OCI-LY3 (cell line): ENCODE results near the gene LARGE1.

Experiments used
- H2AFZ ChIP-seq: fragments of 200-600, 300-600 bp; shearing (Covaris generic); 2 replicates; pipeline ENCODE4 v1.6.0; 2014; ENCODE audit warnings: antibody characterized with exemption, low read depth, low read length
- H3K27ac ChIP-seq: fragments of 200-600, 300-600 bp; sonication (generic); 2 replicates; pipeline ENCODE4 v1.5.1; 2014; ENCODE audit warnings: mild to moderate bottlenecking, low read length, moderate library complexity, mixed read lengths
- H3K27me3 ChIP-seq: fragments of 200-600, 300-600 bp; sonication (generic); 2 replicates; pipeline ENCODE4 v1.6.1; 2014; ENCODE audit warnings: low read depth, low read length, mixed read lengths
- H3K36me3 ChIP-seq: fragments of 200-600, 300-600 bp; sonication (generic); replicated peaks from 2 replicates; pipeline ENCODE3; 2014; ENCODE audit warnings: low read depth, low read length, mixed read lengths
- H3K4me1 ChIP-seq: fragments of 300-600, 200-600 bp; sonication (generic); 2 replicates; pipeline ENCODE4 v1.6.1; 2014; ENCODE audit warnings: low read length, mixed read lengths
- H3K4me2 ChIP-seq: fragments of 200-600, 300-600 bp; sonication (generic); 2 replicates; pipeline ENCODE4 v1.6.1; 2014; ENCODE audit warnings: low read length, mixed read lengths
- H3K4me3 ChIP-seq: fragments of 300-600, 200-600 bp; sonication (generic); 2 replicates; pipeline ENCODE4 v1.5.1; 2014; ENCODE audit warnings: antibody characterized with exemption, mild to moderate bottlenecking, low read length, moderate library complexity
- H3K79me2 ChIP-seq: fragments of 300-600, 200-600 bp; shearing (Covaris generic); 2 replicates; pipeline ENCODE4 v1.6.1; 2014; ENCODE audit warnings: mild to moderate bottlenecking, low read length, mixed read lengths
- H3K9ac ChIP-seq: fragments of 300-600, 200-600 bp; shearing (Covaris generic); 2 replicates; pipeline ENCODE4 v1.6.0; 2014; ENCODE audit warnings: mild to moderate bottlenecking, low read length, moderate library complexity
- H3K9me3 ChIP-seq: fragments of 200-600, 300-600 bp; shearing (Covaris generic); 2 replicates; pipeline ENCODE4 v1.6.1; 2014; ENCODE audit warnings: low read length, mixed read lengths; ENCODE audit not compliant: insufficient read depth
- H4K20me1 ChIP-seq: fragments of 200-600, 300-600 bp; sonication (generic); 2 replicates; pipeline ENCODE4 v1.6.1; 2016; ENCODE audit warnings: low read length, mixed read lengths; ENCODE audit not compliant: insufficient read depth
- EZH2phosphoT487 ChIP-seq: fragments of 200-600 bp; shearing (Covaris generic); IDR thresholded peaks from 2 replicates; pipeline ENCODE4 v1.6.1; 2018; ENCODE audit warnings: antibody characterized with exemption, mixed run types, low read depth
- TF ChIP-seq, protein P1 (sequence below): fragments of 200-600, 300-600 bp; sonication (generic); IDR thresholded peaks from 2 replicates; pipeline ENCODE4 v1.5.1; 2014; ENCODE audit warnings: antibody characterized with exemption, low read length, low read depth

The LARGE1 gene

DNA sequence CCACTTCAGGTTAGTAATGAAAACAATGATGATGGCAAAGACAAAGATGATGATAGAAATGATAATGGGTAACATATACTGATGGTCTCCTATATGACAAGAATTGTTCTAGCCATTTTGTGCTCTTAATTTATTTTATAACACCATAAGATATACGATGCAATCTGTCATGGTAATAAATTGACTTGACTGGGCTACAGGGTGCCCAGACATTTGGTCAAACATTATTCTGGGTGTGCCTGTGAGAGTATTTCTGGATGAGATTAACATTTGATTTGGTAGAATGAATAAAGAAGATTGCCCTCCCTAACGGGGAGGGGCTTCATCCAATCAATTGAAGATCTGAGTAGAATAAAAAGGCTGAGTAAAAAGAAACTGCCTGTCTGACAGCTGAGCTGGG is 237.3 kb downstream of the LARGE1 start:
- peaks cover 7% of the 10 kb centered on the region for H3K79me2 ChIP-seq
- no peaks in the 10 kb centered on the region for H3K9me3 ChIP-seq
- H3K4me3 ChIP-seq: no peak overlapping the region
- H3K9ac ChIP-seq: no peak overlapping the region
- no peak overlapping the region for H2AFZ ChIP-seq
- H3K27ac ChIP-seq: no peak overlapping the region
- peaks cover 24% of the 10 kb centered on the region for H4K20me1 ChIP-seq
- no peaks in the 10 kb centered on the region for H3K27me3 ChIP-seq
- peaks cover 9% of the 10 kb centered on the region for H3K36me3 ChIP-seq
- no peak overlapping the region for H3K4me2 ChIP-seq
- no peak for TF ChIP-seq EZH2phosphoT487
- TF ChIP-seq, protein P1, sequence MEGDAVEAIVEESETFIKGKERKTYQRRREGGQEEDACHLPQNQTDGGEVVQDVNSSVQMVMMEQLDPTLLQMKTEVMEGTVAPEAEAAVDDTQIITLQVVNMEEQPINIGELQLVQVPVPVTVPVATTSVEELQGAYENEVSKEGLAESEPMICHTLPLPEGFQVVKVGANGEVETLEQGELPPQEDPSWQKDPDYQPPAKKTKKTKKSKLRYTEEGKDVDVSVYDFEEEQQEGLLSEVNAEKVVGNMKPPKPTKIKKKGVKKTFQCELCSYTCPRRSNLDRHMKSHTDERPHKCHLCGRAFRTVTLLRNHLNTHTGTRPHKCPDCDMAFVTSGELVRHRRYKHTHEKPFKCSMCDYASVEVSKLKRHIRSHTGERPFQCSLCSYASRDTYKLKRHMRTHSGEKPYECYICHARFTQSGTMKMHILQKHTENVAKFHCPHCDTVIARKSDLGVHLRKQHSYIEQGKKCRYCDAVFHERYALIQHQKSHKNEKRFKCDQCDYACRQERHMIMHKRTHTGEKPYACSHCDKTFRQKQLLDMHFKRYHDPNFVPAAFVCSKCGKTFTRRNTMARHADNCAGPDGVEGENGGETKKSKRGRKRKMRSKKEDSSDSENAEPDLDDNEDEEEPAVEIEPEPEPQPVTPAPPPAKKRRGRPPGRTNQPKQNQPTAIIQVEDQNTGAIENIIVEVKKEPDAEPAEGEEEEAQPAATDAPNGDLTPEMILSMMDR: no peak
- H3K4me1 ChIP-seq: peaks cover 27% of the 10 kb centered on the region

DNA sequence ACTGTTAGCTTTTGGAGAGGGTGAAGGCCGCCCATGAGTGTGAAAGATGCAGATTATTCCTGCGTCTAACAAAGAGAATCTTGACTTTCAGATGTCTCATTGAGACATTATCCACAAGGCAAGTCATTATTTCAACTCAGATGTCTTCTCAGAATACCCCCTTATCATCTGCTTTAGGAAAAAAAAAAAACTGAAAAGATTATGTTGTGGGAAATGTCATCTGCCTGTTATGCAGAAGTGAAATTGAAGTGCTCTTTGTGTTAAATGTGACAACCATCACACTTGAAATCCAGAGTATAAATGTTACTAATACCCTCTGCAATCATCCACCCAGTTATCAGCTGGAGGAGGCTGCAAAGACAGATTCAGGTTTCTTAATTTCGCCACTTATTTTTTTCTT is 239.6 kb downstream of the LARGE1 start:
- Histone ChIP-seq H3K27ac (no peak overlapping the region), H3K4me1 (peaks cover 32% of the 10 kb centered on the region), H3K4me3 (no peak overlapping the region), H3K36me3 (peaks cover 9% of the 10 kb centered on the region), H3K4me2 (peak overlapping the region; percentile 60), H3K27me3 (no peaks in the 10 kb centered on the region), H3K9me3 (no peaks in the 10 kb centered on the region), H3K9ac (no peak overlapping the region), H2AFZ (no peak overlapping the region), H4K20me1 (peaks cover 30% of the 10 kb centered on the region), H3K79me2 (peaks cover 7% of the 10 kb centered on the region)
- TF ChIP-seq, protein P1: no peak
- no peak for TF ChIP-seq EZH2phosphoT487

DNA sequence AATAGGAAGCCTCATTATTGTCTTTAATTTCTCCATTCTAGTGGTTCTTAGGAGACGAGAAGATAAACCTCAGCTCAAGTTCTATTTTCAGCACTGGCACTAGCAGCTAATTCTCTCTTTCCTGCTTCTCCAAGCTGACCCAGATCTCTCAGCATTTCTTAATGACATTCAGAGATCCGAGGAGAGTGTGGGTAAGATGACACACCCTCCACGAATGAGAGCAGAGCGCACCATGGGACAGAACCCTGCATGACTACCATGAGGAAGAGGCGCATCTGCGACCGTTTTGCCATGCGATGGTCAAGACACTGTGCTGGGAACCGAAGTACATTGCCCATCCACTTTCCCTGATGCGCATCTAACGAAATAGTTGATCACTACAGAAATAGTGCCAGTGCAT is 241.8 kb downstream of the LARGE1 start:
- no peaks in the 10 kb centered on the region for H3K9me3 ChIP-seq
- no peak overlapping the region for H3K27ac ChIP-seq
- H3K4me1 ChIP-seq: peaks cover 32% of the 10 kb centered on the region
- no peak for TF ChIP-seq EZH2phosphoT487
- TF ChIP-seq, protein P1: no peak
- no peak overlapping the region for H2AFZ ChIP-seq
- no peak overlapping the region; the same call in 1 of the 2 replicates for H3K4me2 ChIP-seq
- peaks cover 12% of the 10 kb centered on the region; the same call in 1 of the 2 replicates for H3K79me2 ChIP-seq
- H3K4me3 ChIP-seq: no peak overlapping the region
- H3K27me3 ChIP-seq: no peaks in the 10 kb centered on the region
- peaks cover 4% of the 10 kb centered on the region for H3K36me3 ChIP-seq
- no peak overlapping the region for H3K9ac ChIP-seq
- peaks cover 37% of the 10 kb centered on the region for H4K20me1 ChIP-seq

DNA sequence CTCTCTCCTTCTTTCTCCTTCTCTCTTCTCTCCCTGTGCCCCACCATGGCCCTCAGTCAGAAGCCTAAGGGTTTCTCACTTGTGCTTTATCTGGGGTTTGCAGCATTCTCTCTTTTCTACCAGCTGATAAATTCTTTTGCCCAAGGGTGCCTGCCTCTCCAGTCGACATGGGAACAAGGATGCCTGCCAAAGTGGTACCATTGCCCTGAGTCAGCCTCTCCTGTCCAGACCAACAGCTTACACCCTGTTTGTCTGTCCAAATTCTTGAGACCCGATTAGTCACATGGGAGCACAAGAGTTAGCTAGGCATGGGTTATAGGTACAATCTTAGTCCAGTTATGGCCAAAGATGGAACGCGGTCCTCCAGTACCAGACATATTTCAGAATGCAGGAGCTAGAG is 242.7 kb downstream of the LARGE1 start:
- TF ChIP-seq EZH2phosphoT487: no peak
- TF ChIP-seq, protein P1: no peak
- Histone ChIP-seq H4K20me1 (peaks cover 37% of the 10 kb centered on the region), H2AFZ (no peak overlapping the region), H3K79me2 (peaks cover 12% of the 10 kb centered on the region; the same call in 1 of the 2 replicates), H3K27ac (no peak overlapping the region), H3K9me3 (no peaks in the 10 kb centered on the region), H3K4me2 (no peak overlapping the region), H3K4me1 (peaks cover 32% of the 10 kb centered on the region), H3K9ac (no peak overlapping the region), H3K36me3 (no peaks in the 10 kb centered on the region), H3K4me3 (no peak overlapping the region), H3K27me3 (no peaks in the 10 kb centered on the region)
